ENCODE data around the gene RHOC.

Gene RHOC

DNA sequence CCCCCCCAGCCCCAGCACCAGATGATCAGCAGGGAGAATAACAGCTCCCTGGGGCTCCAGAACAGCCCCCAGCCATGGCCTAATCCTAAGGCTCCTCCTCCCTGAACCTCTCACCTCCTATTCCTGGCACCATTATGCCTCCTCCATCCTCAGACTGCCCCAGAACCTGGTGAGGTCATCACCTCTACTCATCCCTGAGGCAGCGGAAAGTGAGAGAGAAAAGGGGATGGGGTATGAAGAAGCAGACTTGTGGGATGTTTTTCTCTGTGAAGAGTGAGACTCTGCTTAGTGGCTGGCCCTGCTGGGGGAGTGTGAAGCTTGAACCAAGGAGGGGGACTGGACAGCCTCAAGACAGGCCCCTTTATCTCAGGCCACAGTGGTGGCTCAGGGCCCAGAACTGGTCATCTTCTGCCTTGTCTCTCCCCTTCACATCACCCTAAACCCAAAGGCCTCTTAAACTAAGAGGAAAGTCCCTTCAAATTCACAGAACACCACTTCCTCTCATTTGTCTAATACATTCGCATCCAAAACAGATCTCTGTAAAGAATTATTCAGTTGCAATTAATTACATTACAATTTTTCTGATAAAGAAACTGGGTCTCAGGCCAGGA is 10.4 kb upstream of the RHOC start:
- DNase-seq (ENCODE audit: low spot score), result no peak

DNA sequence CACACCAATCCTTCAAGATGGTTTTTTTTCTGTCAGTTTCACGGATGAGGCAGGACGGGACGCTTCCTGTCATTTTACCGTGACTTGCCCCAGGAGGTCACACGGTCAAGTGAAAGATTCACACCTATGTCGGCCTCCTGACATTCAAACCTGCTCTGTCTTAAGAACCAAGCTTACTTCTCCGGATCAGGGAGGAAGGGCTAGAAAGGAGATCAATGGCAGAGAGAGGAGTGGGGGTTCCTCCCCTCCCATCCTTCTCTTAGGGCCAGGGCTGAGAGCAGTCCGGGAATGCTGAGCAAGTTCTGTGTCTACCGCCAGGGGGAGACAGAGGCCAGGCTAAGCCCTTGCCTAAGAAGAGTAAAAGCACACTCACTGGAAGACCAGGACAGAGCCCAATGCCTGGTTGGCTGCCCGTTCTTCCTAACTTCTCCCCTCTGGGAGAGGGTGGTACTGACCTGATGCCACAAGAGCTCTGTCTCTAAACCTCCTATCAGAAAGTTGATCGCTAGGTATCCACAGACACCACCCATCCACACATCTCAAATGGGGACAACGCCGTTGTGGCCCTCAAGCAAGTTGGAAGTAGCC is 9.3 kb upstream of the RHOC start:
- peak; percentile 91 for DNase-seq (ENCODE audit: low spot score)

DNA sequence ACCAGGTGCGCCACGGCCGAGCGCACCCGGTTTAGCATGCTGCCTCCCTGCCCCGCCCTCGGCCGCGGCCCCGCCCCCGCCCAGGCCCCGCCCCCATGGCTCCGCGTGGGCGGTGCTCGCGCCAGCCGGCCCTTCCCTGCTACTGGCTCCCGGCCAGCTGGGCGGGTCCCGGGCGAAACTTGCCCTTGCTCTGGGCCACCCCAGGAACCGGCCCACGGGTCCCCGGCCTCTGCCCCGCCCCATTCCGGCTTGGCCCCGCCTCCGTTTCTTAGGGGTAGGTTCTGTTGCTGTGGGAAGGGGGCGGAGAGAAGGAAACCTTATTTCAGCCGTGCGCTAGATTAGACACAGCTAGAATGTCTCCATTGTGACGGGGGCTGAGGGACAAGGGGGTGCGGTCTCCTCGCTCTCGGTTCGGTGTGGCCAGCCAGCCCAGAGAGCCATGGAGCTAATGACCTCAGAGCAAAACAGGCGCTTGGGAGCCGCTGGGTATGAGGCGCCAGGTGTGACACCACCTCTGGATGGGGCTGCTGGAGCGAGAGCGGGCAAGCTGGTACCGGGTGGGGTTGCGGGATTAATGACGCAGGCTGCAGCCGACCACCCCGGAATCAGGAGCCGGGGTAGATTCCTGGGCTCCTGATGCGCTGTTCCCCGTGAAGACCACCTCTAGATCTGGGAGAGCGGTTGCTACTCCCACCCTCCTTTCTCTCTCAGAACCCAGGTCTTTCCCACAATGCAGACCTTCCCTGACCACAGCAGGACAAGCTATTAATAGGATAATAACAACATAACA is 8.5 kb upstream of the RHOC start, which contains the start of gene PPM1J:
TSS of gene PPM1J (minus strand) at position 69 of the 790 bp plus-strand sequence. CDS start at position 38, 31 bp downstream.
- DNase-seq (ENCODE audit: low spot score), result peak; percentile 99

DNA sequence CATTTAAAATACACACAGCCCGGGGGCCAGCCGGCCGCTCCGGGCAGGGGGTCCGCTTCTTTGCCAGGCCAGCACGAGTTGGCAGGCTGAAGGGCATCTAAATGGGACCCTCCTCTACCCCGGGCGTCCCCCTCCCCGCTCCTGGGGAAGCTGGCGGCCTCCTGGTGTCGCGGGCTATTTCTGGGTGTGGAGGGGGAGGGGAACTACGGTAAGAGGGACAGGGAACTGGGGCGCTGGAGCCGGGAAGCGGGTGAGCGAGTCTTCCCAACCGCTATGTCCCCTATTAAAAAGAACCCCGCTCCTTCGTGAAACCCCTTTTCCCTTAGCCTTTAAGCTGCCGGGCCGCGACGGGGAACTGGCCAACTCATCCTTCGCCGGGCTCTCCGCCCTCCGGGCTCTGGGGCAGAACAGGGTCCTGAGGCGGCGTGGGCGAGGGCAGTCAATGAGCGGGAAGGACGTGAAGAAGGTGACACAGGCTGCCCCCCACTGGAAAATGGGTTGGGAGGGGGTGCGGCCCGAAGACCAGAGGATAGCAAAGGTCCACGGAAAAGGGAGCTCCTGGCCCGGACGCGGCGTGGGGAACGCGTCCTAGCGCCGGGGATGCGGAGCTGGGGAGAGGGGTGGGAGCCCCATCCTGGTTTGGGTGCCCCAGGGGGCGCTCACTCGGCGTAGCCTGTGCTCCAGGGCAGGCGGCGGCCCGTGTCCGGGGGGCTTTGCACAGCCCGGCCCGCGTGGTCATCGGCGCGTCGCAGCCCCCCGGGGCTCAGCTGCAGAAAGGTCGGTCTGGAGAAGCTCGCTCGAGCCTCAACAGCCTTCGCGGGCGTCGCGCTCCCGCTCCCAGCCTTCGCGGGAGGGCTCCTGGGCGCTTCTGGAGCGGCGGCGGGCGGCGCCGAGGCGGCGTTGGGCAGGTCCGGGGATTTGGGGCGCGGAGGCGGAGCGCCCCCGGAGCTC is 7.7 kb upstream of the RHOC start:
- DNase-seq (ENCODE audit: low spot score), result no peak

DNA sequence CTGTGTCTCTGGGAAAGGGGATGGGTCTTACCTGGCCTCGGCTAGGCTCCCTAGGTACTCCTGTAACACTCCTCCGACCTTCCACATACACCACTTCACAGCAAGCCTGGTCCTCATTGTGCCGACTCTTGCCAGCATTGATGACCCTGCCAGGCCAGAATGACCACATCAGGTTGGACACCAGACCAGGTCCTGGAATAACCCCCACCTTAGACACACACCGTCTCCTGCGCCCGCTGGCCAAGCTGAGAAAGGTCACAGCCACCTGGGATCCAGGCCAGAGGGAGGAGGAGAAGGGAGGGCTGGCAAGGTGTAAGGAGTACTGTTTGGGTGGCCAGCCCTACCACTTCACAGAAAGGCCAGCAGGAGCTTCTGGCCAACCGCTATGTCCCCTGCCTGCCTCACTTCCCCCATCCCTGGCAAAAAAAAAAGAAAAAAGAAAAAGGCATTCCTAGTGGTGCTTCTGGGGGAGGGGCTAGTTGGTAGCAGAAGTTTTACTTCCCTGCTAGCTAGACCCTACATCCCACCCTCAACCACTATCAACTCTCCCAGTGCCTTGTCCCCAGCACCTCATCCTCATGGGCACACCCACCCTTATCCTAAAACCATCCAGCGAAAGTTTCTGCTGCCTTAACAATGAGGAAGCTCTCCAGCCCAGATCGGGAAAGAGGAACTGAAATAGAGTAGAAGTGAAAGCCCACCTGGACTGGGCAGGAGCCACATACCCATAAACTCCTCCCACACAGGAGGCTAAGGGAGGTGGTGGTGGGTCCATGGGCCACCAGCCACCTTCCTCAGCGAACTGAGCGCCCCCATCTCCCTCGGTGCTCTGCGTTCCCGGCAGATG is 6.8 kb upstream of the RHOC start:
- DNase-seq (ENCODE audit: low spot score), result no peak

DNA sequence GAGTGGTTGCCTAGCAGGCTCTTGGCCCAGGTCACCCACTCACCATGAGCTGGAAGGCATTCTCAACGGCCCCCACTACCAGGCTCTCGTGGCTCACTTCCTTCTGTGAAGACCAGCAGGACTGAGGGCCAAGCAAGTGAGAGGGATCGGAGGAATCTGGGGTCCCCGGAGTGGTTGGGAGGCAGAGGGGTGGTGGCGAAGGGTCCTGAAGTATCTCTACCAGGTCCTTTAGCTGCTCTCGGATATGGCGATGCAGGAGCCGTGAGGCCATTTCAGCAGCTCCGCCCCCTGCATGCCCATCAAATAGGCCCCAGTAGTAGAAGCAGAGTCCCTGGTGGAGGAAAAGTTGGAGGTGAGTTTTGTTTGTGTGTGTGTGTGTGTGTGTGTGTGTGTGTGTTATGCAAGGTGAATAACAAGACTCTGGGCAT is 5.8 kb upstream of the RHOC start:
- DNase-seq (ENCODE audit: low spot score), result no peak

DNA sequence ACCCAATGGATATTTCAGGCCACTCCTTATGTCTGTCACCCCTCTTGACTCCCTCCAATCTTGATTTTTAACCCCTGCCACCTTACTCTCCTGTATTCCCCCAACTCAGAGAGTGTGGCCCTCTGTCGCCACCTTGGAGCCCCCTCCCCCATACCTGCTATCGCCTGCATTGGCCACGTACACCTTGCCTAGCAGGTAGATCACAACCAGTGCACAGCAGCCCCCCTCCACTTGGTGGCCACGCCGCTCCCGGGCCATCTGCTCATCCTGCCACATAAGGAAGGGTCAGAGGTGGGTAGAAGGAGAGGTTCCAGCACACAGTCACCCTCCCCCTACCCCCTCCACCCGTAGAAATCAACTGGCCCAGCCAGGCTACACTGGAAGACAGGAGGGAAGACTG is 5.3 kb upstream of the RHOC start:
- DNase-seq (ENCODE audit: low spot score), result no peak

DNA sequence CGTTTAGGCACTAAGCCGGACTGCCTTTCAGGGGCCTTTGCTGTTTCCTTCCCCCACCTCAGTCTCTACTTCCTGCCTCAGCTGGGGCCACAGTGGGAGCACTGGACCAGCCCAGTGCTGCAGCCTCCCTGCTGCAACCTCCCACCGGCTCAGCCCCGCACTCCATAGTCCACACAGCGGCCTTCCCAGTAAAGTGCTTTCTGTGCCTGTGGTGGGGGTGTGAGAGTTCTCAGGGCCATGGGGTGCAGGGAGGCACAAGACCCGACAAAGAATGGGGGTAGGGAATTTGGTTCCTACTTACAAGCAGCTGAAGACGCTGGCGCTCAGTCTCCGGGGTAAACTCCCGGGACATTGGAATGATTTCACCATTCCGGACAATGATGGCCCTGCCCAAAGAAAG is 4.7 kb upstream of the RHOC start:
- no peak for DNase-seq (ENCODE audit: low spot score)

DNA sequence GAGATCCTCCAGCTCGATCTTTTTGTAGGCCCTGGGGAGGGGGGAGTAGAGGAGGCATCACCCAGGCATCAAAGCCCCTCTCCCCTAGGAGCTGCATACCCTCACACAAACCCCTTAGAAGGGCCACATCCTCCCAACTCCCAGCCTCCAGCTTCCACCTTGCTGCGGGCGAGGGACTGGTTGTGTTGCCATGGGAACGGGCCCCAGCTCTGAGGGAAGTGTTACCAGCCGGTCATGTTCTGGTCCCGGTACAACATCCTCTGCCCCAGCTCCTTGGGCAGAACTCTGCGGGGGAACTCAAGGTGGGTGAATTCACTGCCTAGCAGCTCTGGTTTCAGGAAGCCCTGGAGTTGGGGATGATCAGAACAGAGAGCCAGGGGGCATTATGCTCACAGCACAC is 4.1 kb upstream of the RHOC start:
- no peak for DNase-seq (ENCODE audit: low spot score)

DNA sequence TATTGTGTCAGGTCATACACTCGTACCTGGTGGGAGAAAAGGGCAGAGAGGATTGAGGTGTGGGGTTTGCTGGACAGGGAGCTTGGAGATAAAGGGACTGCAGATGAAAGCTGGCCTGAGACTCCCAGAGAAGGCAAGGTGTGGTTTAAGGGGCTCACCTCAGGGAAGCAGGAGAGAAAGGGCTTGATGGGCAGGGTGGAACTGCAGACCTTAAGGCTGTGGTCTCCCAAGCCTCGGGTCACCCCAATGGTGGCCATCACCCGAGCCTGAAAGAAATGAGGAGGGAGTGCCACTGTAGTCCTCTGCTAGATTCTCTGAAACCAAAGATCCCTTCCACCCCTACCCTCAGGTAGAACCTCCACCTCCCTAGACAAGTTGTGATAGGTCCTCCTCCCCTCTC is 3.7 kb upstream of the RHOC start:
- no peak for DNase-seq (ENCODE audit: low spot score)

DNA sequence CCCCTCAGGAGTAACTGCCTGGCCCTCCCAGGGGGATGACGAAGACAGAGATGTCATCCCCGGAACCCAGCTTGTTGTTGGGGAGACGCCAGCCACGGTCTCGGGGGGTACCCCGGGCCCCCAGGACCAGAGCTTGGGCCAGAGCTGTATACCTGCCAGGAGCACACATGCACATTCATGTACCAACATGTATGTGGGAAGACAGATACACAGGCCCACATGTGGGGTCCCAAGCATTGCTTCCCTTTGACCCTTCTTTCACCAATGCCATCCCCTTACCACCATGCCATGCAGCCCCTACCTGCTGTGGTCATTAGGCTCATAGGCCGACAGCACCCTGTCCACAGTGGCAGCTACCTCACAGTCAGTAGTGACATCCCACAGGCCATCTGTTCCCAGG is 3.2 kb upstream of the RHOC start:
- DNase-seq (ENCODE audit: low spot score), result no peak

DNA sequence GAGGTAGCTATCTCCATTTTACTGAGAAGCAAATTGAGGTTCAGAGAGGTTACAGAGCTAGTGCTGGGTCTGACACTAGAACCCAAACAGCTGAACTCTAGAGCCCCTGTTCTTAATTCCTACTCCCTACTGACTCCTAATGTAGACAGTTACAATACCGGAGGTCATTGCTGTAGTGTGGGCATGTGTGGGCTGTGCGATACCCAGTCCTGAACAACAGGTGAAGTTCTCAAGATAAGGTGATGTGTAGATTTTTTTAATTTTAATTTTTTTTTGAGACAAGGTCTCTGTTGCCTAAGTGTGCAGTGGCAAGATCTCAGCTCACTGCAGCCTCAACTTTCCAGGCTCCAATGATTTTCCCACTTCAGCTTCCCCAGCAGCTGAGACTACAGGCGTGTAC is 1.6 kb upstream of the RHOC start:
- DNase-seq (ENCODE audit: low spot score), result no peak

DNA sequence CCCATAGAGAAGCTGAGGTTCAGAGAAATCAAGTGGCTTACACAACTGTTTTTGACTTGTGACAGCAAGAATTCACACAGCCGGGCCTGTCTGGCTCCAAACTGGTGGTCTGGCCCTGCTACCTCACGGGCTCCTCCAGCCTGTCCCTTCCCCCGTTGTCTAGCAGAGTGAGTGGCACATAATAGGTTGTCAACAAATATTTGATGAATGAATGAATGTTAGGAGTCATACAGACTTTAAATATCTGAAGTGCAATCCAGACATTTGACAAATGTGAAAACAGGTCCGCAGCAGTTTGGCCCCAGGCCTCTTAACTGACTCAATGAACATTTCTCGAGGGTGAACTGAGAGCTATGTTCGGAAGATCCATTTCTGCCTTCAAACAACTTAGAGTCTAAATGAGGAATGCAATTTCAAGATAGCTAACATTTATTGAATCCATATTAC is 1.1 kb upstream of the RHOC start:
- no peak for DNase-seq (ENCODE audit: low spot score)

DNA sequence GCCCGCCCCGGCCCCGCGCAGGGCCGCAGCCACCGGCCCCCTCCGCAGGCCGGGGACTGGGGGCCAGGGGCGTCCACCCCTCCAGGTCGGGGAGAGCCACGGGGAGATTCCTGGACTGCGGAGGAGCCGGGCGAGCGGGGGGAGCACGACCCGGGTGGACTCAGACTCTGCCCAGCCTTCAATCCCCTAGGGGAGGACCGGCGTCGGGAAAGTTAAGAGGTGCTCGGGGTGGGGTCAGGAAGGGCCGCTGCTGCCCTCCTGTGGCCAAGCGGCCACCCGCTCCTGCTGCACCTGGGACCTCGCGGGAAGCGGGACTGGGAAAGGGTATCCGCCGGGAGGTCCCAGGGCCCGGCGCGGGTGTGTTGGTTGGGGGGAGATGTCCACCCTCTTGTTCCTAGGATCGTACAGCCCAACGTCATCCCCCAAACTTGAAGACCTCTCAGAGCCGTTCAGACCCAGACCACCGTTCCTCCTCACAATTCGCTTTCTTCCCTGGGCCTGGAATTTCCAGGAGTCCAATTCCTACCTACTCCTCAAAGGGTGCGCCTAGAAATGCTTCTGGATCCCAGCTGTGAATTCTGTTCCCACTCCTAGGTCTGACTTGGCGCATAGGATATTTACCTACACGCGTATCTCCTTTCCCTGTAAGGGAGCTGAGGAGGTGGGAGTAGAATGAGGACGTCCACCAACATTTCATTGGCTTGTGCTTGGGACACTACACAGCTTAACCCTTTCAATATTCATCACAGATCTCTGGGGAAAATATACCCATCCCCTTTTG is 484 bp upstream of the RHOC start:
- DNase-seq (ENCODE audit: low spot score), result peak; percentile 91

DNA sequence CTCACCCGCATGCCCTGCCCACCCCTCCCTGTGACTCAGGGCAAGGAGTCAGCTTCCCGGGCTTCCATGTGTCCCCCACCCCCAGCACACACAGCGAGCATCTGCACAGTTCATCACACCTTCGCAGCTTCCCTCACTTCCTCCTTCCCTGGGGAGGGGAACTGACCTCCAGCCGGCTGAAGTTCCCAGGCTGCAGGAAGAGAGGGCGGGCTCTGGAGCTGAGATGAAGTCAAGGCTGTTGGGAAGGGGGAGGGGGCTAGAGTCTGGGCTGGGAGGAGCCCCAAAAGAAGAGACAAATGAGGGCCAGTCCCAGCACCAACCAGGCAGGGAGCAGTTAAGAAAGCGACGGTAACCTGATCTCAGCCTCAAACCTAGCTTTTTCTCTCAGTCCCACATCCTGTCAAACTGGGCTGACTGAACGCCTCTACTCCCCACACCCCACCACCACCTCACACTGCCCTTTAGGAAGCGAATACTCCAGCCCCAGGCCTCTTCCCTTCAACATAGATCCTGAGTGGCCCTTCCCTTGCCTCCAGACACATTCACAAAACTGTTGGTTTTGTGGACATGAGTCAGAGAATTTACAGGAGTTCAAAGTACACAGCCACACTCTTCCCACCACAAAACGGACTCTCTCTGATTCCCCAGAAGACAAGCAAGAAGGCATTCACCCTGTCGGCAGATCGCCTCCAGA is 1.8 kb downstream of the RHOC start:
- peak; percentile 91 for DNase-seq (ENCODE audit: low spot score)

DNA sequence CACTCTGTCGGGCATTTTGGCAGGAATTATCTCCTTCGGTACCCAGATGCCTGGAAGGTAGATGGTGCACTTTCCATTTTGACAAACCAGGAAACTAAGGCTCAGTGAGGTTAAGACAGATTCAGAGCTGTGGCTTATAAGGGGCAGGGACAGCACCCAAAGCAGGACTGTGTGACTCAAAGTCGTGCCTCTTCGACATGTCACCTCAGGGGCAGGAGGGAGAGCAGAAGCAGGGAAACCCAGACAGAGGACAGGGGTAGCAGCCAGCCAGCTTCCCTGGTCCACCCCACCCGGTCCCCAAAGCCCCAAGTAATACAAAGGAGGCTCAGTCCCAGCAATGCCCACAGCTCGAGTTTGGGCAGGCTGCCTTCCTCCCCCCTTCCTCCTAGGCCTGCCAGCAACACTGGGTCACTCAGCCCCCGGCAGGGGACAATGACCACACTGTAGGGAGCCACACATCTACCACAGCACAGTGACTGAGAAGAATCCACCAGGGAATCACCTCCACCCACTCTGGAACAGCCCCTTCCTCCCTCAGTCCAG is 2.5 kb downstream of the RHOC start:
- DNase-seq (ENCODE audit: low spot score), result peak; percentile 22

DNA sequence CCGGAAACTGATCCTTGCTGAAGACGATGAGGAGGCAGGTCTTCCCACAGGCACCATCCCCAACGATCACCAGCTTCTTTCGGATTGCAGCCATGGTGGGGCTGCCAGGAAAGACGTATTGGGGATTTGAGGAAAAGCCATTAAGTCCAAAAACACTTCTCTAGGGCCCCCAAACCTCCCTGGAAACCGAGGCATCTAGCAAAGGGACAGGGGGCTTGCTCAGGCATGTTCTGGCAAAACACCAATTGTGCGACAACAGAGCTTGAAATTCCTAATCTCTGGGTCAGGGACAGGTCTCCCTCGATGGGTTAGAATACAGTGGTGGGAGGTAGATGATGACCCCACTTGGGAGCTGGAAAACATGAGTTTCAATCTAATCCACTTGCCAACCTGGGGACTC is 3.2 kb downstream of the RHOC start:
- no peak for DNase-seq (ENCODE audit: low spot score)

DNA sequence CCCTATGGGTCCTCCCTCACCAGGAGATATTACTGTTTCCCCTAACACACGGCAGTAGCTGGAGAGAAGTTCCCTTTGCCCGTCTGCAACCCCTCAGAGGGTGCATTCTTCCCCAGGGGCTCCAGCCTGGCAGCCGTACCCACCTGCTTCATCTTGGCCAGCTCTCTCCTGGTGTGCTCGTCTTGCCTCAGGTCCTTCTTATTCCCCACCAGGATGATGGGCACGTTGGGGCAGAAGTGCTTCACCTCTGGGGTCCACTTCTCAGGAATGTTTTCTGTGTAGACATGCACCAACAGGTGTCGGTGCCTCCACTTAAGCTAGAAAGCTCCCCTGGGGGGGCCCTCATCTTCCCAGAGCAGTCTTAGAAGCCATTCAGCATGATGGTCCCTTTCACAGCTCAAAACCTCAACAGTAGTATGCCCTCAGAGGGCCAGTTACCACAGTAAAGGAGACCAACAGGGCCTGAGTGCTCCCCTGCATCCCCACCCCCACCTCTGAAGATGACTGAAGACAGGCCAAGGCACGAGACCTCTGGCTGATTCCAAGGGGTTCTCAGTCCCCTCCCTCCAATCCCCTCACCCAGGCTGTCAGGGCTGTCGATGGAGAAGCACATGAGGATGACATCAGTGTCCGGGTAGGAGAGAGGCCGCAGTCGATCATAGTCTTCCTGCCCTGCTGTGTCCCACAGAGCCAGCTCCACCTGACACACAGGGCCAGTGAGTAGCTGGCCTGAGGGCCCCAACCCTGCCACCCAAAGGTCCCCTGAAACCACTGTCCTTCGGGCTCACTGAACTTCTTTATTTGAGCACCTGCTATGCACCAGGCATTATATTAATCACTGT is 4.3 kb downstream of the RHOC start:
- DNase-seq (ENCODE audit: low spot score), result no peak

DNA sequence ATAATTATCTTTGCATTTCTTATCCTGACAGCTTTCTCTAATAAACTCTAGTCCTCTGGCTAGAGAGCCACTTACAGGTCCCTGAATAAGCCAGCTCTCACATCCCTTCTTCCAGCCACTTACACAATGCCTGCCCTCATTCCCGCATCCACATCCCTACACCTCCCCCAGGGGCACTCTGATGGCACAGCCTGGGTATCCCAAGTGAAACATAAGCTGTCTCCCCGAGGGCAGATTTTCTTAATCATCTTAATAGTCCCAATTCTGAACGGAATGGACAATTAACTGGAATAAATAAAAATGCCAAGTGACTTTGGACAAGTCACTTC is 4.9 kb downstream of the RHOC start:
- no peak for DNase-seq (ENCODE audit: low spot score)

Measured in AG08396 (cell line).